Fibroblast of skin of scalp (primary cell): ENCODE measurements around the gene HOXD13.

Experiments used
- DNase-seq: peaks from one replicate; pipeline ENCODE4 v3.0.0-alpha.2; 2013

HOXD13 gene

GRCh38 chr2:176121190-176122051, 28.9 kb downstream of the HOXD13 start:
- DNase-seq, result no peak

- DNase-seq, result no peak
These were observed 29.6 kb downstream of the HOXD13 start for GRCh38 chr2:176122052-176122682.

- peak; percentile 84 for DNase-seq
These were observed 30.3 kb downstream of the HOXD13 start, which contains the start of gene HOXD9 for GRCh38 chr2:176122683-176123410. TSS of gene HOXD9 (plus strand) at chr2:176122719. CDS start at chr2:176122769, 50 bp downstream.

- DNase-seq, result no peak
These were observed 31.0 kb downstream of the HOXD13 start for GRCh38 chr2:176123411-176124109.

GRCh38 chr2:176124110-176124946, 31.8 kb downstream of the HOXD13 start:
- no peak for DNase-seq

GRCh38 chr2:176124947-176125771, 32.6 kb downstream of the HOXD13 start:
- no peak for DNase-seq

- no peak for DNase-seq
These were observed 33.2 kb downstream of the HOXD13 start for GRCh38 chr2:176125772-176126054.

GRCh38 chr2:176126929-176127773, 34.6 kb downstream of the HOXD13 start:
- peak; percentile 73 for DNase-seq

GRCh38 chr2:176127774-176128072, 35.2 kb downstream of the HOXD13 start:
- DNase-seq, result no peak

- DNase-seq, result peak; percentile 65
These were observed 35.9 kb downstream of the HOXD13 start for GRCh38 chr2:176128172-176128981.

GRCh38 chr2:176128982-176129796, 36.7 kb downstream of the HOXD13 start, which contains the start of gene HOXD8:
TSS of gene HOXD8 (plus strand) at chr2:176129705. CDS start at chr2:176130367, 662 bp downstream.
- DNase-seq, result peak; percentile 95

- DNase-seq, result no peak
These were observed 37.3 kb downstream of the HOXD13 start for GRCh38 chr2:176129813-176130146.

- DNase-seq, result peak; percentile 82
These were observed 37.8 kb downstream of the HOXD13 start for GRCh38 chr2:176130147-176130956.

GRCh38 chr2:176130957-176131847, 38.7 kb downstream of the HOXD13 start:
- no peak for DNase-seq

- DNase-seq, result no peak
These were observed 39.3 kb downstream of the HOXD13 start for GRCh38 chr2:176131848-176132158.
